Measurements from ENCODE around the gene IYD.

IYD gene

DNA sequence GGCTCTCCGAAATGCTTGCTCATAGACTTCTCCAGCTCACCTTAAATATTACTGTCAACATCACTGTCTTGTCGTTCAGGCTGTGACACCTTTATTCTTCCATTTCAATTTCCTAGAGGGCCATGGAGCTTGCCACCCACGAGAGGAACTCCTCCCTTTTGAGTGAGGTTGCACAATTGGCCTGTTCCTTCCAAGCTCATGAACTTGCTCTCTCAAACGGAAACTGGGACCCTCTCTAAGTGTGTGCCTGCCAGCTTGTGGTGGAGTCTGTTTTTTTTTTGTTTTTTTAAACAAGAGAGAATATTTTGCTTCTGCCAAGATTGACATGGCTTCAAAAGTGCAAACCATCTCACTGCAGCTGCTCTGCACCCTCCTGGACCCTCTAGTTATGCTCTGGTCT is 19.3 kb upstream of the IYD start:
- TF ChIP-seq, protein P1, sequence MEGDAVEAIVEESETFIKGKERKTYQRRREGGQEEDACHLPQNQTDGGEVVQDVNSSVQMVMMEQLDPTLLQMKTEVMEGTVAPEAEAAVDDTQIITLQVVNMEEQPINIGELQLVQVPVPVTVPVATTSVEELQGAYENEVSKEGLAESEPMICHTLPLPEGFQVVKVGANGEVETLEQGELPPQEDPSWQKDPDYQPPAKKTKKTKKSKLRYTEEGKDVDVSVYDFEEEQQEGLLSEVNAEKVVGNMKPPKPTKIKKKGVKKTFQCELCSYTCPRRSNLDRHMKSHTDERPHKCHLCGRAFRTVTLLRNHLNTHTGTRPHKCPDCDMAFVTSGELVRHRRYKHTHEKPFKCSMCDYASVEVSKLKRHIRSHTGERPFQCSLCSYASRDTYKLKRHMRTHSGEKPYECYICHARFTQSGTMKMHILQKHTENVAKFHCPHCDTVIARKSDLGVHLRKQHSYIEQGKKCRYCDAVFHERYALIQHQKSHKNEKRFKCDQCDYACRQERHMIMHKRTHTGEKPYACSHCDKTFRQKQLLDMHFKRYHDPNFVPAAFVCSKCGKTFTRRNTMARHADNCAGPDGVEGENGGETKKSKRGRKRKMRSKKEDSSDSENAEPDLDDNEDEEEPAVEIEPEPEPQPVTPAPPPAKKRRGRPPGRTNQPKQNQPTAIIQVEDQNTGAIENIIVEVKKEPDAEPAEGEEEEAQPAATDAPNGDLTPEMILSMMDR (IDR thresholded peaks at IDR 0.05; ENCODE audit: insufficient read depth, missing control alignments) = no peak
- DNase-seq (ENCODE audit: insufficient read length, low spot score) (no peak), FAIRE-seq (no peak)

DNA sequence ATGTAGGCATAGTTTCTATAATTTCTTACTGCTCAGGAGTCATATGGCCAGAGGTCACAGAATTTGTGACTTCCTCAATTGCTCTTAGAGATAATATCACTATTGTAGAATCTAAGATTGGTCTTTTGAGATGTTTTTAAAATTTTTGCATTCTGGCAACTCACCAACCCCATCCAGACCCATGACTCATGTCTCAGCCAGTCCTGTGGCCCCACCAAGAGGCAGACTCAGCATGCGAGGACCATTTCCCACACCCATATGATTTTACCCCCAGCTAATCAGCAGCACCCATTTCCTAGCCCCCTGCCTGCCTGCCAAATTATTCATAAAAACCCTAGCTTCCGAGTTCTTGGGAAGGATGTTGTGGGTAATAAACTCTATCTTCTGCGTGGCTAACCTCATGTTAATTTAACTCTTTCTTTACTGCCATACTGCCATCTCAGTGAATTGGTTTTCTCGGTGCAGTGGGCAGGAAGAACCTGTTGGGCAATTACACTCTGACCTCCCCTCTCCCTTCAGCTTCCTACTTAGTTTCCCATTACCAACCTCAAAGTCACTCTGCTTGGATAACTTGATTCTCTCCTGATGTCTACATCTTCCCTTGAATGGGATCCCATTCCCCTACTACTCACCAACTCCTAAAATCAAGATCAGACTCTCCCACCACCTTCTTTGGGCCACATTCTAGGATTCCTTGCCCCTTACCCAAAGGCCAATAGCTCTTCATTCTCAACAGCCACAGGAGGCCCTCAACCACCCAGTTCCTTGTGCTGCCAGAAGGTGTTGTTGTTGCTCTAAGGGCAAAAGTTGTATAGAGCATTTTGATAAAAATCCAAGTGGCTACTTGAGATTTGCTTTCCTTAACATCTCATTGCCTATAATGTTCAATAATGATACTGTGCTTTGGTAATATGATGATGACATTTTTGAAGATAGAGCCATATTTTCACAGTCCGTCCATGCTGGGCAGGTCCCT is 16.2 kb upstream of the IYD start:
- DNase-seq (ENCODE audit: insufficient read length, low spot score) (no peak), FAIRE-seq (no peak)
- TF ChIP-seq, protein P1 (IDR thresholded peaks at IDR 0.05; ENCODE audit: insufficient read depth, missing control alignments) = no peak

DNA sequence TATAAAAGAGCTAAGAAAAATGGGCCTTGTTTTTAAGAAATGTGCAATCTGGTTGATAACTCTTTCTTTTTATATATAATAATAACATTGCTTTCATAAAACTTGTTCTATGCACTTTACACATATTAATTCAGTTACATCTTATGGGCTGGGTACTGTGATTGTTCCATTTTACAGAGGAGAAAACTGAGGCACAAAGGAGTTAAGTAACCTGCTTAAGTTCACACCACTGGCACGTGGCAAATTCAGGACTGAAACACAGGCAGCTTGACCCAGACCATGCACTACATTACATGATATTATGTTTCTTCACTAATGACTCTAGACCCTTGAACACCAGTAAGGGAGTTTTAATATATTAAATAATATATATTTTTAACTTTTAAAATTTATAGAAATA is 15.4 kb upstream of the IYD start:
- TF ChIP-seq, protein P1 (IDR thresholded peaks at IDR 0.05; ENCODE audit: insufficient read depth, missing control alignments) = no peak
- FAIRE-seq (no peak), DNase-seq (ENCODE audit: insufficient read length, low spot score) (no peak)

DNA sequence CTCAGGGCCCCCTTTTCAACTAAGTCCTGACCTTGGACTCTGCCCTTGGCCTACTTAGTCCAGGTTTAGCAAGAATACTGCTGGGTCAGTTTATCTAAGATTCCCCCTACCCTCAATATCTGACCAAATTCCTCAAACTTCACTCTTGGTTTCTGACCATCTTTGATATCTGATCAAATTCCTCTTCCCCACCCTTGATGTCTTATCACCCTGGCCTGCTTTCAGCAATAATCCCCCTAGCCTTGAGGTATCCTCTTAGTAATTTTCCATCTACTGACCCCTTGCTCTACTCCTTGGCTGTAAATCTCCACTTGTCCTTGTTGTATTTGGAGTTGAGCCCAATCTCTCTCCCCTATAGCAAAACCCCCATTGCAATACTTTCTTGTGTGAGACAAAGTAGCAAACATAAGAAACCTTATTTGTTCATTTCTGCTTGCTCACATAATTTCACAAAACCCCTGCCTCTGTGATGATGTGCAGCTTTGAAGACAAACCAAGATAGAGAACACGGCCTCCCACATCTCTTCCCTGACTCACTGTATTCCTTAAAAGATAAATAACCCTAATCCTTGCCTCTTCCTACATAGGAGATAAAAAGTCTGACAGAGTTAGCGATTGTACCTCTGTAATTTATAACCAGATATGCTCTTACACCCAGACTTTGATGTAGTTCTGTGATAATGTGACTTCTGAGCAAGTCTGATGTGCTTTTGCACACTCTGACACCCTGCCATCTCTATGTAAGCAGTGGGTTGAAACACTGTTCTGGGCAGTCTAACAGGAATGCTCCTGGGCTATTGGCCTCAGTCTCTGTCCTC is 13.8 kb upstream of the IYD start:
- TF ChIP-seq, protein P1 (IDR thresholded peaks at IDR 0.05; ENCODE audit: insufficient read depth, missing control alignments) = no peak
- no peak for DNase-seq (ENCODE audit: insufficient read length, low spot score)
- FAIRE-seq = no peak

DNA sequence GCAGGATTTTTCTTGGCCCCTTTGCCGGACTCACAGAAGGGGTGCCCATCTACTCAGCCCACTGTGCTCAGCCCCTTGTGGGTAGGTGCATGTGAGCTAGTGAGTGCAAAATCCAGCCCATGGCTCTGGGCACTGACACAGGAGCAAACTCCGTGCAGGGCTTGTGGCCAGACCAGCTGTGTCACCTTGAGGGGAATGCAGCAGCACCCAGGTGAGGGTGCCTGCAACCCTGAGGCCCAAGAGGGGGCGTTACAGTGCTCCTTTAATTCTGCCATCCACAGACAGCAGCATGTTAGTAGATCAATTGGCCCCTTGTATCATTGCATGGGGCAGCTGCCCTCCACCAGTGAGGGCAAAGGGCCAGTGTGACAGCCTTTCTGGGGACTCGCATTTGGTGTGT is 12.9 kb upstream of the IYD start:
- FAIRE-seq (no peak), DNase-seq (ENCODE audit: insufficient read length, low spot score) (no peak)
- TF ChIP-seq, protein P1 (IDR thresholded peaks at IDR 0.05; ENCODE audit: insufficient read depth, missing control alignments) = no peak

DNA sequence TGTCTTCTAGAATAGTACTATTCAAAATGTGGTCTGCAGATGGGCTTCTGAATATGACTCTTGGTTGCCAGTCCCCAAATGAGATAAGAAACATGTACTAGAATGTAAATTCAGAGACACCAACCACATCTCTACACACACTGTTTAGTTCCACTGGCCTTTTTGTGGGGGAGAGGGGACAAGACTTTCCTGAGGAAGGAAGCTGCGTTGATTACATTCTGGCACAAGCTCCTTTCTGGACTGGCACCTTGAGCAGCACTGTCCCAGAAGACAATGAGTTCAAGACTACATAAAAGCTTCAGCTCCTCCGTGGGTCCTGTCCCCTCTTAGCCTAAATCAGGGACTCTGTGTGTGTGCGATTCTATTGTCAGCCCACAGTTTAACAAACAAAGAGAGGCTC is 6.9 kb upstream of the IYD start:
- no peak for FAIRE-seq
- TF ChIP-seq, protein P1 (IDR thresholded peaks at IDR 0.05; ENCODE audit: insufficient read depth, missing control alignments) = no peak
- DNase-seq (ENCODE audit: insufficient read length, low spot score) = no peak

Measured in D721Med (cell line).